GM23248 (cell line): ENCODE results near the gene TSPAN7.

ENCODE experiments used
- EZH2 ChIP-seq: fragments of 200-600 bp; sonication (generic); IDR thresholded peaks from 2 replicates; pipeline ENCODE4 v1.6.1; 2018; ENCODE audit warnings: antibody characterized with exemption, mild to moderate bottlenecking; ENCODE audit not compliant: insufficient read depth, poor library complexity, severe bottlenecking
- EZH2phosphoT487 ChIP-seq: fragments of 200-600 bp; sonication (generic); IDR thresholded peaks from 2 replicates; pipeline ENCODE4 v1.6.1; 2018; ENCODE audit warnings: antibody characterized with exemption, moderate library complexity, mild to moderate bottlenecking, low read depth; ENCODE audit not compliant: insufficient read depth

- no peak for TF ChIP-seq EZH2
- TF ChIP-seq EZH2phosphoT487, result no peak
These were observed 40.5 kb downstream of the TSPAN7 start for GRCh38 chrX:38601866-38602265.
